GM18526 (cell line): ENCODE results near the gene PPP1R14D.

Experiments used
- POLR2A ChIP-seq: IDR thresholded peaks from 3 replicates; pipeline ENCODE4 v1.6.1; 2011; ENCODE audit not compliant: insufficient read length; ENCODE audit errors: extremely low read depth

The PPP1R14D gene

DNA sequence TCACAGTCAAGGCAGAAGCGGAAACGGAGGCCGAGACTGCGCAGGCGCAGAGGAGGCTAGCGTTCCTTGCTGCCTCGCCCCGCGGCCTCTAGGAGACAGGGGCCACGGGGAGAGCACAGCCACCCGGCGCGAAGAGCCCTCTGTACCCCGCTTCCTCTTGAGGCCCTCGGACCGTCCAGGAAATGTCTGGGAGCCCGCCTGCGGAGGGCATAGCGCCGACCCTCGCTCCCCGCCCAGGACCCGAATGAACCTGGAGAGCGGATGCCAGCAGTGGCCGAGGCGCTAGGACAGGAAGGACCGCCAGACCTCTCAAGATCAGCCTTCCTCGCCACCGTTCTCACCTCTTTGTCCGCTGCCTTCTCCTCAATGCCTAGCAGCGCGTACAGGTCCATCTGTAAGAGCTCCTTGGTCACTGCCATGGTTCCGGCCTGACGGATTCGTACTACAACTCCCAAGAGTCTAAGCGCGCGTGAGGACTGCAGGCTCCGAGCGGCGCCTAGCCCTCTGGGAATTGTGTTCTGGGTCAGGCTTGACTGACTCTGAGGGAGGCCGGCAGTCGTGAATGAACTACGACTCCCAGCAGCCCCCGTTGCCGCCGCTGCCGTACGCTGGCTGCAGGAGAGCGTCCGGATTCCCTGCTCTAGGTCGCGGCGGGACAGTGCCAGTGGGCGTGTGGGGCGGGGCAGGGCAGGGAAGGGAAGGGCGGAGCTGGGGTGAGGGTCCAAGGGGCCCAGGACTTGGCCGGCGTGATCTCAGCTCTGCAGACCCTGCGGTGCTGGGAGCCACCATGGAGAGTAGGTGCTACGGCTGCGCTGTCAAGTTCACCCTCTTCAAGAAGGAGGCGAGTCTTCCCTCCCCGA, 21.2 kb downstream of the PPP1R14D start, which contains the start of the genes DNAJC17 and ZFYVE19:
Gene DNAJC17 (minus strand): TSS at position 446 of the 860 bp plus-strand sequence. CDS start 27 bp downstream, at position 419.
Gene ZFYVE19 (plus strand): TSS at position 62 of the 860 bp plus-strand sequence. CDS start 501 bp downstream, at position 563.
- TF ChIP-seq POLR2A: peak; percentile 90

DNA sequence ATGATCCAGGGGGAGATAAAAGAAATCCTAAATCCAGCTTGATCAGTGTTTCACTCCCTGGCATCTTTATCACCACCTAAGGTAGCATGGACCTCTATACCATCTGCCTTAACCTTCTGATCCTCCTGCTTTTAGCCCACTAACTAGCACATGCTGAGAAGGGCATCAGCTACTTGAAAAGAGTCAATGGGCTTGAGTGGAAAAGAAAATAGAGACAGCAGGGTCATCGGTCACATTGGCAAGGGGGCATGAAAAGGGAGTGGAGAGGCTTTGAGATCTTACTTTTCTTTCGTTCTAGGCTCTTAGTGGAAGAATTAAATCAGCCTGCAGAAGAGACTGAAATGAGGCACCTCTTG, 21.9 kb downstream of the PPP1R14D start:
- no peak for TF ChIP-seq POLR2A

DNA sequence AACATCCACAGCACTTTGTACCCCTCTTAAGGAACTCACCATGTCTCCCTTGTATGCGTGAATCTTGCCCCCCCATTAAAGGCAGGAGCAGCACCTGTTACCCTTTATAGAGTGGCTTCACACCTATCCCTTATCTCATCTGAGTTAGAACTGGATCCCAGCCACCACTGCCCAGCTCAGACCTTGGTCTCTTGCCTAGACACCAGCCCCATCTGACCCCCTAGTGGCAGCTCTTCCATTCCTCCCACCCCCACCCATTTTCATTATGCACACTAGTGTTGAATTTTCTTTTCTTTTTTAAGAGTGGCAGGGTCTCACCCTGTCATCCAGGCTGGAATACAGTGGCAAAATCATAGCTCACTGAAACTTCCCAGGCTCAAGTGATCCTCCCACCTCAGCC, 24.8 kb downstream of the PPP1R14D start:
- no peak for TF ChIP-seq POLR2A

DNA sequence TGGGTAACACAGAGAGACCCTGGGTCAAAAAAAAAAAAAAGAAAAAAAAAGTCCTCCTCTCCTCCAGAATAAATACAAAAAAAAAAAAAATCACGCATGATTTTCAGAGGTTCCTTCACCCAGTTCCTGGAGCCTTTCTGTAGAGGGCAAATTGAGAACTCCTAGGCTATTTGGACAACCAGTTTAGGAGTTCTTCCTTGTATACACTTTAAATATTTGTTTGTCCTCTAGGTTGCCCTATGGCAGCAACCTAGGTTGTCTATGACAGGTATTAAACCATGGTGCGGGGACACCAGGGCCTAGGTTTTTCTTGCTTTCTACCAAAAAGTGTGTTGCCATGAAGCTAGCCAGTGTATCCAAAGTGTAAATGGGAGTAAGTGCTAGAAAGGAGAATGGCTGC, 25.4 kb downstream of the PPP1R14D start:
- no peak for TF ChIP-seq POLR2A

DNA sequence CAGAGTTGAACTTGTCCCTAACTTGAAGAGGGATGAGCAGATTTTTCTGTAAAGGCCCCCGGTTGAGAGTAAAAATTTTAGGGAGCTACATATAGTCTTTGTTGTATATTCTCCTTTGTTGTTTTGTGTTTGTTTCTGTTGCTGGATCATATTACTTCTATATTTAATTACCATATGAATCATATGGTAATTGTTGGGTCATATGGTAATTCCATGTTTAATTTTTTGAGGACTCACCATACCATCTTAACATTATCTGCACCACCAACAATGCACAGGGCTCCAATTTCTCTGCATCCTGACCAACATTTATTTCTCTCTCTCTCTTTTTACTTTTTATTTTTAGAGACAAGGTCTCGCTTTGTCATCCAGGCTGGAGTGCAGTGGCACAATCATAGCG, 29.0 kb downstream of the PPP1R14D start:
- TF ChIP-seq POLR2A: no peak

DNA sequence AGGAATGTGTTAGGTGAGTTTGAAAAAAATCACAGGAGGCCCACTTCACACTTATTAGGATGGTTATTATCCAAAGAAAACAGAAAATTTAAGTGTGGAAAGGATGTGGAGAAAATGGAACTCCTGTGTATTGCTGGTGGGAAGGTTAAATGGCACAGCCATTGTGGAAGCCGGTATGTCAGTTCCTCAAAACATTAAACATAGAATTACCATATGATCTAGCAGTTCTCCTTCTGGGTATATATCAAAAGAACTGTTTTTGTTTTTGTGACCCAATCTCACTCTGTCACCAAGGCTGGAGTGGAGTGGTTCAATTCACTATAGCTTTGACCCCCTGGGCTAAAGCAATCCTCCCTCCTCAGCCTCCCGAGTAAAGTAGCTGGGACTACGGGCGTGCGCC, 32.0 kb downstream of the PPP1R14D start:
- TF ChIP-seq POLR2A: no peak

DNA sequence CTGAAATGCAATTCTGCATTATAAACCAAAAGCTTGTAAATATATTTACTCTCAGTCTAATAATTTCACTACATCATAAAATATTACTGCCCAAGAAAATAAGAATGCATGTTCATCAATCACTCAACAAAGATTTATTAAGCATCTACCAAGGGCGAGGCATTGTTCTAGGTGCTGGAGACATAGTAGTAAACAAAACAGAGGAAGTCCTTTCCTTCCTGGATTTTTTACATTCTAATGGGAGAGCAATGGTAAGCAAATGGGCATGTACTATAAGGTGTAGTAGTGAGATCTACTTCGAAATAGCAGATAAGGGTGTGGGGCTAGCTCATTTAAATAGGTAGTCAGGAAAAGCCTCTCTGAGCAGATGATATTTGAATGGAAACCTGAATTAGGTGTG, 32.5 kb downstream of the PPP1R14D start:
- TF ChIP-seq POLR2A: no peak

DNA sequence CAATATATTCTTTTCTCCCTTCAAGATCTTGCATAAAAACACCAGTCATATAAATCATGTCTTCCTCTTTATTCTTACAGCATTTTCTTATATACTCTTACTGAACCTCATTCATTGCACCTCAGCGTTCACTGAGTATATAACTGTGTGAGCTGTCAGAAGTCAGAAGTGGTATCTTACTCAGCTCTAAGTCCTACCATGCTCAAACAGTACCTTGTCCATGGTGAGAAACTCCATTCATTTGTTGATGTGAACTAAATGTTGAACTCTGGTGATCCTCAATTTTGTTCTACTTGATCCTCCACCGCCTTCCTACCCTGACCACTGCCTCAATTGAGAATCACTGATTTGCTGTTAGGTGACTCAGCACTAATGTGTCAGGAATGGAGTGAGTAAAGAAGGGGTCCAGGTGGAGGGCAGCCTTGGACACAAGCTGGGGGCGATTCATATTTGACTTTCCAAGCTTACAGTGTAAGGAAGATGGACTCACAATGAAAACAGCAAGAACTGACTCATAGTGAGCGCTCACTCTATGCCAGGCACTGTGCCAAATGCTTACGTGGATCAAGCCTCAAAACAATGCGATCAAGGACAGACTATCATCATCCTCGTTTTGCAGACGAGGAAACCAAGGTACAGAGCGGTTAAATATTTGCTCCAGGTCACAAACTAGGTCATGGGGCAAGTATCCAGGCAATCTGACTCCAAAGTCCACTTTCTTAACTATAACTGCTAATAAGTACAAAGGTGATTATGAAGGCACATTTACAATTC, 35.1 kb downstream of the PPP1R14D start:
- no peak for TF ChIP-seq POLR2A

DNA sequence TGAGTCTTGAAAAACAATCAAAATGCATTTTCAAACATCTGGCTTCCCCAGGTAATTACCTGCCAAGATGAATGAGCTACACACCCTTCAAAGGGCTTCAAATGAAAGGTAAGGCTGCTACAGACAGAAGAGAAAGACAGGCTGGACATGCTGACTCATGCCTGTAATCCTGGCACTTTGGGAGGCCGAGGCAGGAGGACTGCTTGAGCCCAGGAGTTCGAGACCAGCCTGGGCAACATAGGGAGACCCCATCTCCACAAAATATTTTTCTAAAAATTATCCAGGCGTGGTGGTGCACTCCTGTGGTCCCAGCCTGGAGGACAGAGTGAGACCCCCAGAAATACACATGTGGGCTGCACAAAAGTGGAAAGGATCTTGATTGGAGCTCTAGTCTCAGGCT, 36.1 kb downstream of the PPP1R14D start:
- no peak for TF ChIP-seq POLR2A

DNA sequence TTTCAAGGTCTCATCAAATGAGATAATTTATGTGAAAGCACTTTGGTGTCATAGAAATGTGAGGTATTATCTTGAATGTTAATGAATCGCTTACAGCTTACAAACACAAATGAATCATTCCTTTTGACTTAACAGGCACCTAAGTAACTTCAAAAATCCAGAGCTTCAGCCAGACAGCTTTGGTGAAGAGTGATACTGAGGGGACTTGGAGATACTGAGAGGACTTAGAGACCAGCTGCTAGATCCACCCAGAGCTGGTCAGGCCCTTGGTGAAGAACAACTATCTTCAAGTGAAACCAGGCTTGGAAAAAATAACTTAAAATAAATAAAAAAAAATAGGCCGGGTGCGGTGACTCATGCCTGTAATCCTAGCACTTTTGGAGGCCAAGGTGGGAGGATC, 37.8 kb downstream of the PPP1R14D start:
- TF ChIP-seq POLR2A: no peak

DNA sequence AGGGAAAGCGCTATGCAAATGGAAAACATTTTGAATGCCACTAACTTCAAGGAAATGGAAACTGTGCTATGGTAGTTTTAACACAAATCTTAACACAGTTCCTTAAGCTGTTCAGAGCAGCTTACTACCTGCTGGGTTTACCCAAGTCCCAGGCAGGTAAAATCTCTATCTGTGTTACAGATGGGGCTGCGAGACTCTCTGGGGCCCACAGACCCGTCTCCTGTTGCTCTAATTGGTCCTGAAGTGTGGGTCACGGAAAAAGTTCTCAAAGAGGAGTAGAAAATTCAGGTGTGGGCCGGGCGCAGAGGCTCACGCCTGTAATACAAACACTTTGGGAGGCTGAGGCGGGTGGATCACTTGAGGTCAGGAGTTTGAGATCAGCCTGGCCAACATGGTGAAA, 38.5 kb downstream of the PPP1R14D start:
- no peak for TF ChIP-seq POLR2A

DNA sequence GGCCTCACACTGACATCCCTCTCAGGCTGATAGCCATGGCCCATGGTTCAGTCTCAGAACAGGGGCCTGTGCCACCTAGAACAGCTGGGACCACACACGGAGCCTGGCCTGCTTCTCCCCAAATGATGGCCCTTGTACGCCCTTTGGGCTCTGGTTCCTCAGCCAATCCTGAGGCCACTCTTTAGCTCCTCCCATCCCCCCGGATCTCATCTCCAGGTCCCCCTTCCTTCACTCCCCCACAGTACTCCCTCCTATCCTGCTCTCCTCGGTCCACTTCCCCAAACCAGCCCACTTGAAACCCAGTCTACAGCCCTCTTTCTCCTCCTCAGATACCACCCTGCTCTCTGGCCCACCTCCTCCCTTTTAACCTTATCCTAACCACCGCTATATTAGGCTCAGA, 39.4 kb downstream of the PPP1R14D start:
- TF ChIP-seq POLR2A: no peak

DNA sequence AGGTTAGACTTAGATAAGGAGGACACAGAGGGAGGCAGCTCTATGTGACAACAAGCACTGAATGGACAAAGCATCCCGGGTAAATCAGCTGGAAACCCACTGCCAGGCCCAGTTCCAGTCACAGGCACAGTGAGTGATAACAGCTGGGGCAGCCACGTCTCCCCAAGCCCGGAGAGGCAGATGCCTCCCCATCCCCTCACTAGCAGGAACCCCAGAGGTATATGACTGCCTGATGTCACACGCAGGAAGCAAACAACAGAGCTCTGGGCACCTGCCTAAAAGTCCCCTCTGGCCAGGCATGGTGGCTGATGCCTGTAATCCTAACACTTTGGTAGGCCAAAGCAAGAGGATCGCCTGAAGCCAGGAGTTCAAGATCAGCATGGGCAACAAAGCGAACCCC, 40.5 kb downstream of the PPP1R14D start:
- TF ChIP-seq POLR2A: no peak

DNA sequence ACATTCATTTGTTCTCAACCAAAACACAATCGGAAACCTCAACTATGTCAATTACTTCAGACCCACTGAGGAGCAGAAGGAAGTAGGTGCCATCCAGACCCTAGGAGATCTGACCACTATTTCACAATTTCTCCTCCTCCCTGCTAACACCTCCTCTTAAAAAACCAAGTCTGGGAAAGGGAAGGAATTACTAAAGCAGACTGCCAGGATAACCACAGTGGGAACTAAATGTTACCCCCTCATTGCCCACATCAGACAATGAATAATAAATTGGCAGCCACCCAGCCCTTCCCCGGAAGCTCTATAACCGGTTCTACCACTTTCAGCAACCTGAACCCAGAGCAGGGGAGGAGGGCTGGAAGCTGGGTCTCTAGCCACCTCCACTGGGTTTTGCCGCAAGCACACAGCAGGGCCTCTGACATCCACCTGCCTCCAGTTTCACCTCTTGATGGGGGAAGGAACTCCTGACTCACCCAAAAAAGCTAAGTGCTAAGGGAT, 41.1 kb downstream of the PPP1R14D start:
- TF ChIP-seq POLR2A: no peak

DNA sequence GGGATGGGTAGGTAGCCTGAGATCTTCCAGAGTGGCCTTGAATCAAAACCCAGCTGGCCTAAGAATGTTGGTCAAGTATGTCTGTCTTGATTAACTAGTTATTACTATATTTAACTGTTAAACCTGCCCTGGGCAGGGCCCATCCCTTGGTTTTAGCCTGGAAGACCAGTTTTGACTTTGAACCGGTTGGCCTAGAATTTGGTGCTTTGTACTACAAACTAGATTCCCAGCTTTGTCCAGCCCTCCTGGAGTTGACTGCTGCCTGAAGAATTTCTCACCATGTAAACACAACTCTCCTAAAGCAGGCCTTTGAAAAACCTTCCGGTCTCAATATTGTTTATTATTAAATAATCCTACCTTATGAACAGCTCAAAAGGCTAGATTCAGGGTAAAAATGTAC, 42.7 kb downstream of the PPP1R14D start:
- no peak for TF ChIP-seq POLR2A

DNA sequence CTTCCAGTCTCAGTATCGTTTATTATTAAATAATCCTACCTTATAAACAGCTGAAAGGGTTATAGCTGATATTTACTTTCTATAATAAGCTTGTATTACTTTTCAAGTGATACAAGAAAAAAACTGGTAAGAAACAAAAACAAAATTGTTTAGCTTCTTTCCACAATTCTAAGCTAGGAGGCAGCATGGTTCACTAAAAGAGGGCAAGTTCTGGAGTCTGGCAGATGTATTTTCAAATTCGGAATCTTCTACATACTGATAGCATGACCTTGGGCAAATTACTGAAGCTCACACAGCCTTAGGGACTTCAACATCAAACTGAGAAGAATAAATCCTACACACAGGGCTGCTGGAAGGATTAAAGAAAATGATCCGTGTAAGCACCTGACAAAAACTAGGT, 43.3 kb downstream of the PPP1R14D start:
- TF ChIP-seq POLR2A: no peak
